Fibroblast of mammary gland (primary cell): Measurements from ENCODE around the gene EVX1.

Experiments
- DNase-seq: peaks from one replicate; pipeline ENCODE4 v3.0.0-alpha.2; 2010; ENCODE audit warnings: low read depth
- H3K4me3 ChIP-seq: 2 replicates; pipeline ENCODE4 v1.5.1; 2011; ENCODE audit warnings: low read depth, mild to moderate bottlenecking, low read length, moderate library complexity; ENCODE audit not compliant: control insufficient read depth
- CTCF ChIP-seq: conservative IDR thresholded peaks from 2 replicates; pipeline ENCODE4 v1.5.1; 2011; ENCODE audit warnings: low read depth, low read length, inconsistent platforms; ENCODE audit not compliant: control insufficient read depth, insufficient read depth

Gene EVX1

GRCh38 chr7:27198138-27198841 lies 44.3 kb upstream of the EVX1 start:
- no peak for TF ChIP-seq CTCF
- no peak for DNase-seq
- H3K4me3 ChIP-seq: no peak overlapping the region

- H3K4me3 ChIP-seq: no peak overlapping the region
- TF ChIP-seq CTCF: no peak
- DNase-seq: no peak
Measured at GRCh38 chr7:27198871-27199801, 43.5 kb upstream of the EVX1 start.

GRCh38 chr7:27199849-27200760 lies 42.5 kb upstream of the EVX1 start, which contains the start of gene HOXA13:
Gene HOXA13 (minus strand): TSS chr7:27200091. CDS start chr7:27200077, 14 bp downstream.
- peak; percentile 17 for DNase-seq
- no peak for TF ChIP-seq CTCF

GRCh38 chr7:27200761-27201579 lies 41.6 kb upstream of the EVX1 start:
- DNase-seq: no peak
- no peak for TF ChIP-seq CTCF
- H3K4me3 ChIP-seq: no peak overlapping the region

More at GRCh38 chr7:27199849-27200760, 42.5 kb upstream of the EVX1 start, which contains the start of gene HOXA13:
- H3K4me3 ChIP-seq: peak within 1 kb of the TSS; percentile 32

- no peak overlapping the region for H3K4me3 ChIP-seq
- TF ChIP-seq CTCF: no peak
- DNase-seq: no peak
Measured at GRCh38 chr7:27201580-27202017, 41.0 kb upstream of the EVX1 start.
